RKO (cell line): Measurements from ENCODE around the gene GGTLC2.

Experiments used
- DNase-seq: peaks from one replicate; pipeline ENCODE4 v3.0.0-alpha.2; 2016; ENCODE audit warnings: low spot score

The GGTLC2 gene

DNA sequence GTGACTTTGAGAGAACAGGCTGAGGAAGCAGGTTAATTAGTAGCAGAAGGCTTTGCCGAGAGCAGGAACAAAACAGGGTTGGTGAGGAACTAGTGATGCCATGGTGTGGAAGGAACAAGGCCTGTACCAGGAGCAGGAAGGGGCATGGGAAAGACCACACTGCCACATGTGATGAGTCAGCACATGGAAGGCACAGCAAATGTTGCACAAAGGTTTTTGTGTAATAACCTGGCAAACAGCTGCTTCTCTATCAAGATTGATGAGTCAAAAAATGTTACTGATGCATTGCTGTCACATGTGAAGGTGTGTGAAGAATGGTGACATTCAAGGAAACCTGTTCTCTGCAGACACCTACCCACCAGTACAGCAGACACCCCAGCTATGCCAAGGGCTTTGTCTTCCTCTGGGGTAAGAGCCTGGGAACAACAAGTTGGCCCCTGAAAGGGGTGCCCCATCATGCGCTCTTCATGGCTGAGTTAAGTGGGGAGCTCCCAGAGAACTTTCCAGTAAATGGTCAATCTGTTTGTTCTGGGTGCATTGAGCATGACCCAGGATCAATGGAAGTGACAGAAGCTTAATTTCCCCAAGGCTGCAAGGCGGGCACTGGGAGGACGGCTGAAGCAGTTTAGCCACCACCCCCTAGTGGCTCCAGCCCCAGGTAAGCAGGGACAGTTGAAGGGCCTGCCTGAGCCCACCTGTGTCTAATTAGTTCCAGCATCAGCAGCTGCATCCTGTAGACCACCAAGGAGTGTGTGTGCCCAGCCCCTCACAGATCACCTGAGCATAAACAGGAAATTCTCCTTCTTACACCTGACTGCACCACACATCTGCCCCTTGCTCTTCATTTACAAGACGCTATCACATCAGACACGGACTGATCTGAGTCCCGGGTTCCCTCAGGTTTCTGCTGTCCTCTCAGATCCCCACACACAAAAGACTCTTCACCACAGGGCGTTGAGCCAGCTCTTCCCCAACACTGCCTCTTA is 47.6 kb downstream of the GGTLC2 start:
- no peak for DNase-seq

DNA sequence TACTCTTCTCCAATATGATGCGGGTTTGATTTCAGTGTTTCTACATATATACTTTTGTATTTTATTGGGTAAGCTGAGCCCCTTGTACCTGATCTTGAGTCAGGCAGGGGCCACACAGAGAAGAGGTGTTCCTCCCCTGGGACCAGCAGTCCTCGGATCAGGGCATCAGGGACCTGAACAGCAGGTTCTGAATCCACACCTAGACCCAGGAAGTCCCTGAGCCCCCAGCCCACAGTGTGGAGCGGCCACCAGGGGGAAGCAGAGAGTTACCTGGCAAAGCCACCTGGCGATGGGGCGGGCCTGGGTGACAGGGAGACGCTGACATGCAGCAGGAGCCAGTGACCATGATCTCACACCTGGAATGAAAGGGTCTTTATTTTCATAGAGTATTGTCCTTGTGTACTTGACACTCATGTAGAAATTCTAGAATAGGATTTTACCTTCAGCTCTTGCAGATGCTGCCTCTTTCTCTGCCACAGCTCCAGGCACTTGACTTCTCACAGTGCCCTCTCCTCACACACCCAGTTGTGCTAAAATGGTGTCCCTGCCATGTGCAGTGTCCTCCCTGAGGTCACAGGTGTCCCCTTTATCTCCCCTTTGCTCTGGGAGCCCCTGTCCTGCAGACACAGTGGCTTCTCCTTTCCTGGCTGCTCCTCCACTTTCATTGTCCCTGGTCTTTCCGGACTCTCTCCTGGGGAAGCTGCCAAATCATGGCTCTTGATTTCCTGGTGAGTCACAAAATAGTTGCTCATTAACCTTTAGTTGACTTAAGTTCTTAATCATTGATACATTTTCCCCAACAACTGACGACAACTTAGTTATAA is 48.5 kb downstream of the GGTLC2 start:
- DNase-seq, result no peak

DNA sequence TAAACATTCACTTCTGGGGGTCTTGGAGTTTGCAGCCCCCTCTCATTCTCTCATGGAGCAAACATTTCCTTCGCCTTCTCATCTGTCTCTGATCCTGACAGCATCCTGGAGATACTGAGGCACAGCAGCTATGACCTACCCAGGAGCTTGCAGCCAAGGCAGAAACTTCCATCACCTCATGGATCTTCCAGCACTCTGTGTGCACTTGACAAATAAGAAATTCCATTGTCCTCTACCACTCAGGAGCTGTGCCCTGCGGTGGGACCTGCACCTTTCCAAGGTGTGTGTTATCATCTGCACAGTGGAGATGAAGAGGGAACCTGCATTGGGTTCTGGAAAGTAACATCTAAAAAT is 49.1 kb downstream of the GGTLC2 start:
- no peak for DNase-seq

DNA sequence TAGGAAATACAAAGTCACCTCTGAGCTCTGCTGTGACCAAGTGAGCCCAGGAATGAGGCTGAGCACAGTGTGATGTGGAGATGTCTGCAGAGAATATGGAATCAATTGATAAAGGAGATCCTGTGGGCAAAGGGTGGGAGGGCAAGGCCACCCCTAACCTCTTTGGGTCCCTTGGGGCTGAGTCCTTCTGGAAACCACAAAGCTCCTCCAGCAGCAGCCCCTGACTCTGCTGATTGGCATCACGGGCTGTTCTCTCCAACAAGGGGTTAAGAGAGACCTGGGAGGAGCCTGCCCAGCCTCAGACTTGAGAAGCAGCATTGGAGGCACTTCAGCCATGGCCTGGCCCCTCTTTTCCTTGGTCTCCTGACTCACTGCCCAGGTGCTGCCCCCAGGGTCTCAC is 49.7 kb downstream of the GGTLC2 start:
- no peak for DNase-seq

DNA sequence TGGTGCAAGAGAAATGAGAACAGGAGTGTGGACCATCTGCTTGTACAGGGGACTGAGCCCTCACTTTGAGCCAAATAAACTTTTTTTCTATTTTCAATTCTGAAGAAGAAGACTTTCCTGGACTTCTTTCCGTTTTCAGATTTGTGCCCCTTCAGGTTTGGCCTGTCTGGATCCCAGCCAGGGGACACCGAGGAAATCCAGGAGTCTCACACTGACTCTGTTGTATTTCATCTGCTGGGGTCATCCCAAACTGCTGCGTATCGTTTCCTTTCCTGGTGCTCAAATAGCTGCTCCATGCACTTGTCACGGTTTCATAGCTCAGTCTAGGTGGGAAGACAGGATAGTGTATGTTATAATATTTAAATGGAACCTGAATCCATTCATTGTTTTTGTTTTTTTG is 51.7 kb downstream of the GGTLC2 start:
- DNase-seq, result no peak
